ENCODE measurements around the gene LRCOL1.

LRCOL1 gene

GRCh38 chr12:132610866-132611602 lies 652 bp upstream of the LRCOL1 start:
- TF ChIP-seq CTCF (IDR thresholded peaks at IDR 0.05; ENCODE audit: control insufficient read depth, extremely low read depth, insufficient read depth), result no peak
- H3K4me3 ChIP-seq (ENCODE audit: low read depth, low read length), result no peak overlapping the region
- no peak for DNase-seq (ENCODE audit: low read depth)

- no peak for DNase-seq (ENCODE audit: low read depth)
- H3K4me3 ChIP-seq (ENCODE audit: low read depth, low read length), result no peak overlapping the region
- no peak for TF ChIP-seq CTCF (IDR thresholded peaks at IDR 0.05; ENCODE audit: control insufficient read depth, extremely low read depth, insufficient read depth)
These were observed 1.9 kb downstream of the LRCOL1 start for GRCh38 chr12:132608231-132609171.

GRCh38 chr12:132606927-132607326 lies 3.5 kb downstream of the LRCOL1 start:
- H3K4me3 ChIP-seq (ENCODE audit: low read depth, low read length), result no peak overlapping the region
- no peak for TF ChIP-seq CTCF (IDR thresholded peaks at IDR 0.05; ENCODE audit: control insufficient read depth, extremely low read depth, insufficient read depth)
- no peak for DNase-seq (ENCODE audit: low read depth)

- H3K4me3 ChIP-seq (ENCODE audit: low read depth, low read length), result no peak overlapping the region
- no peak for DNase-seq (ENCODE audit: low read depth)
- TF ChIP-seq CTCF (IDR thresholded peaks at IDR 0.05; ENCODE audit: control insufficient read depth, extremely low read depth, insufficient read depth), result no peak
These were observed 3.9 kb downstream of the LRCOL1 start for GRCh38 chr12:132606466-132606865.

- no peak overlapping the region for H3K4me3 ChIP-seq (ENCODE audit: low read depth, low read length)
- TF ChIP-seq CTCF (IDR thresholded peaks at IDR 0.05; ENCODE audit: control insufficient read depth, extremely low read depth, insufficient read depth), result no peak
- no peak for DNase-seq (ENCODE audit: low read depth)
These were observed 4.5 kb downstream of the LRCOL1 start for GRCh38 chr12:132605892-132606291.

- no peak overlapping the region for H3K4me3 ChIP-seq (ENCODE audit: low read depth, low read length)
- TF ChIP-seq CTCF (IDR thresholded peaks at IDR 0.05; ENCODE audit: control insufficient read depth, extremely low read depth, insufficient read depth), result no peak
- DNase-seq (ENCODE audit: low read depth), result no peak
These were observed 5.5 kb downstream of the LRCOL1 start for GRCh38 chr12:132604668-132605441.
